Skeletal muscle satellite cell (primary cell): ENCODE data around the gene PCAT6. TPM values are rescaled to one million over a fixed set of nuclear protein-coding genes. Genes with fewer than 3 reads are reported as not detected.
A peak's percentile ranks its signal among the peaks of the same experiment; 100 is the strongest.
"Not testable (repeated sequence)": the region's sequence is repeated elsewhere in the genome, so short reads cannot be mapped to it uniquely, and the experiment has no call there.

Source experiments
- H3K27me3 ChIP-seq: 2 replicates; pipeline ENCODE4 v1.7.0; 2013; ENCODE audit warnings: low read length; ENCODE audit not compliant: control insufficient read depth, insufficient read depth
- H3K36me3 ChIP-seq: 2 replicates; pipeline ENCODE4 v1.7.0; 2013; ENCODE audit warnings: mild to moderate bottlenecking, control low read depth, low read length; ENCODE audit not compliant: insufficient read depth
- H3K4me1 ChIP-seq: 2 replicates; pipeline ENCODE4 v1.7.0; 2013; ENCODE audit warnings: low read length; ENCODE audit not compliant: control insufficient read depth, insufficient read depth
- H3K4me2 ChIP-seq: 2 replicates; pipeline ENCODE4 v1.7.0; 2013; ENCODE audit warnings: mild to moderate bottlenecking, low read length
- H3K4me3 ChIP-seq: 2 replicates; pipeline ENCODE4 v1.7.0; 2013; ENCODE audit warnings: low read length
- H3K9ac ChIP-seq: 2 replicates; pipeline ENCODE4 v1.7.0; 2013; ENCODE audit warnings: mild to moderate bottlenecking, low read depth, low read length, moderate library complexity
- H3K9me3 ChIP-seq: replicated peaks from 2 replicates; pipeline ENCODE4 v1.7.0; 2013; ENCODE audit warnings: mild to moderate bottlenecking, control low read depth, low read length
- total RNA-seq: library from RNA; depleted of rRNA; stranded (reverse); fragments of >200 nt; gene quantifications from 2 replicates; pipeline ENCODE4 v1.2.3, GENCODE V29; 2012; rRNA removed

The PCAT6 gene
- total RNA-seq = 0.22 TPM in 1 of 2 replicates, not detected in the other

GRCh38 chr1:202810615-202811295 is at the start of gene PCAT6:
TSS of gene PCAT6 (plus strand) at chr1:202810954.
- peaks cover 21% of the 10 kb centered on the region for H3K27me3 ChIP-seq
- peak within 1 kb of the TSS; percentile 75 for H3K4me3 ChIP-seq
- H3K4me2 ChIP-seq = peak within 1 kb of the TSS; percentile 100

GRCh38 chr1:202762019-202762418 is 48.7 kb upstream of the PCAT6 start:
- no peaks in the 10 kb centered on the region for H3K9me3 ChIP-seq
- no peak overlapping the region for H3K9ac ChIP-seq
- no peaks in the 10 kb centered on the region for H3K27me3 ChIP-seq
- H3K36me3 ChIP-seq = peaks cover 83% of the 10 kb centered on the region
- no peaks in the 10 kb centered on the region for H3K4me1 ChIP-seq
- no peak overlapping the region for H3K4me3 ChIP-seq
- no peak overlapping the region for H3K4me2 ChIP-seq

More at GRCh38 chr1:202810615-202811295, at the start of gene PCAT6:
- Histone ChIP-seq H3K9me3 (no peaks in the 10 kb centered on the region), H3K9ac (peak within 1 kb of the TSS; percentile 83), H3K36me3 (no peaks in the 10 kb centered on the region), H3K4me1 (peaks cover 15% of the 10 kb centered on the region)

- no peak overlapping the region for H3K9ac ChIP-seq
- H3K4me1 ChIP-seq = no peaks in the 10 kb centered on the region
- no peak overlapping the region for H3K4me3 ChIP-seq
- no peaks in the 10 kb centered on the region for H3K9me3 ChIP-seq
- peaks cover 67% of the 10 kb centered on the region for H3K36me3 ChIP-seq
- no peak overlapping the region for H3K4me2 ChIP-seq
- H3K27me3 ChIP-seq = no peaks in the 10 kb centered on the region
These were observed 45.0 kb upstream of the PCAT6 start for GRCh38 chr1:202765721-202766120.

GRCh38 chr1:202770135-202770534 is 40.6 kb upstream of the PCAT6 start:
- no peak overlapping the region for H3K9ac ChIP-seq

GRCh38 chr1:202781180-202781579 is 29.6 kb upstream of the PCAT6 start:
- Histone ChIP-seq H3K9ac (no peak overlapping the region), H3K4me3 (no peak overlapping the region), H3K4me2 (no peak overlapping the region), H3K4me1 (no peaks in the 10 kb centered on the region), H3K36me3 (peaks cover under 1% of the 10 kb centered on the region), H3K9me3 (no peaks in the 10 kb centered on the region), H3K27me3 (no peaks in the 10 kb centered on the region)

More at GRCh38 chr1:202770135-202770534, 40.6 kb upstream of the PCAT6 start:
- H3K4me3 ChIP-seq = no peak overlapping the region
- H3K4me1 ChIP-seq = no peaks in the 10 kb centered on the region
- H3K9me3 ChIP-seq = no peaks in the 10 kb centered on the region
- H3K36me3 ChIP-seq = peaks cover 66% of the 10 kb centered on the region
- H3K27me3 ChIP-seq = no peaks in the 10 kb centered on the region
- H3K4me2 ChIP-seq = no peak overlapping the region

DNA sequence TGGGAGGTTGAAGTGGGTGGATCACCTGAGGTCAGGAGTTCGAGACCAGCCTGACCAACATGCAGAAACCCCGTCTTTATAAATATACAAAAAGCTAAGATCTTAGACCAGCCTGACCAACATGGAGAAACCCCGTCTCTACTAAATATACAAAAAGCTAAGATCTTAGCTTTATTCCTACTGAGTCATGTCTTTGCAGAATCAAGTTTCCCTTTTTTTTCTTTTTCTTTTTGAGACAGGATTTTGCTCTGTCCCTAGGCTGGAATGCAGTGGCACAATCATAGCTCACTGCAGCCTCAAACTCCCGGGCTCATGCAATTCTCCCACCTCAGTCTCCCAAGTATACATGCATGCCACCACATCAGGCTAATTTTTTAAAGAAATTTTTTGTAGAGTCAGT is 23.9 kb upstream of the PCAT6 start:
- Histone ChIP-seq H3K9me3 (no peaks in the 10 kb centered on the region), H3K4me3 (no peak overlapping the region), H3K4me1 (no peaks in the 10 kb centered on the region), H3K27me3 (no peaks in the 10 kb centered on the region), H3K36me3 (peaks cover 2% of the 10 kb centered on the region), H3K9ac (no peak overlapping the region), H3K4me2 (no peak overlapping the region)

DNA sequence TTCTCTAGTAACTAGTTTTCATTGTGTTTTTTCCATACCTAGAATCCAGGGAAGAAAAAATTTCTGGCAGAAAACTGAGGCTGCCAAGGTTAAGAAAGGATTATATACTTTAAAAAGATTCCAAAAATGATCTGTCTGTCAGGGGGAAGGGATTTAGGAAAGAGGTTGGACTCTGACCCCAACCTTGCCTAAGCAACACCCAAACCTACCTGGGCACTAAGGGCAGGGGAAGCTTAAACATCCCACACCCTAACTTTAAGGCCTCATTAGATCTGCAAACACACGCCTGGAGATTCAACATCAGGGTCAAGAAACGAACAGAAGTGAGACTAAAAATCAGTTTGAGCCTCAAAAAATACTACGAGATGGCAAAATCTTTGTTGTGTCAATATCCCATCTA is 22.0 kb upstream of the PCAT6 start:
- H3K36me3 ChIP-seq = peaks cover 2% of the 10 kb centered on the region
- H3K4me3 ChIP-seq = no peak overlapping the region
- H3K4me2 ChIP-seq = no peak overlapping the region
- H3K27me3 ChIP-seq = no peaks in the 10 kb centered on the region
- H3K9me3 ChIP-seq = no peaks in the 10 kb centered on the region
- no peaks in the 10 kb centered on the region for H3K4me1 ChIP-seq
- no peak overlapping the region for H3K9ac ChIP-seq

- no peaks in the 10 kb centered on the region for H3K9me3 ChIP-seq
These were observed 19.5 kb upstream of the PCAT6 start for GRCh38 chr1:202791077-202791747.

GRCh38 chr1:202794051-202794740 is 16.6 kb upstream of the PCAT6 start:
- Histone ChIP-seq H3K9me3 (no peaks in the 10 kb centered on the region), H3K4me1 (no peaks in the 10 kb centered on the region), H3K4me2 (no peak overlapping the region), H3K36me3 (peaks cover 13% of the 10 kb centered on the region), H3K9ac (no peak overlapping the region), H3K27me3 (no peaks in the 10 kb centered on the region), H3K4me3 (no peak overlapping the region)

More at GRCh38 chr1:202791077-202791747, 19.5 kb upstream of the PCAT6 start:
- Histone ChIP-seq H3K4me3 (no peak overlapping the region), H3K36me3 (peaks cover 6% of the 10 kb centered on the region), H3K4me1 (no peaks in the 10 kb centered on the region), H3K27me3 (no peaks in the 10 kb centered on the region), H3K9ac (no peak overlapping the region), H3K4me2 (no peak overlapping the region)

- not testable (repeated sequence) for H3K9ac ChIP-seq, H3K4me1 ChIP-seq, H3K4me2 ChIP-seq, H3K9me3 ChIP-seq, H3K27me3 ChIP-seq, H3K4me3 ChIP-seq
- peaks cover 13% of the 10 kb centered on the region for H3K36me3 ChIP-seq
These were observed 15.8 kb upstream of the PCAT6 start for GRCh38 chr1:202794931-202795330.

DNA sequence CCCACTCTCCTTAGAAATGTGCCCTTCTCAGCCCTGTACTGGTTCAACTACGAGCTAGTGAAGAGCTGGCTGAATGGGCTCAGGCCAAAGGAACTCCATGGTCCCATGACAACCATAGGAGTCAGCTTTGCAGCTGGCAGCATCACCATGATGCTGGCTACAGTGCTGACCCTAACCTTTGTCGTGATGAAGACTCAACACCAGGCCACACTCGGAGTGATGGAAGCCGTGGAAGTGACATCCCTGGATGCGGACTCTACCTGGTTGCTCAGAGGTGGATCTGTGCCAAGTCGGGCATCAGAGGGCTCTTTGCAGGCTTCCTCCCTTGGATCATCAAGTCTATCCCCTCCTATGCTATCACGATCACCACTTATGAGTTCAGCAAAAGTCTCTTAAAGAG is 14.1 kb upstream of the PCAT6 start:
- Histone ChIP-seq H3K4me1 (no peaks in the 10 kb centered on the region), H3K36me3 (peaks cover 10% of the 10 kb centered on the region), H3K4me3 (no peak overlapping the region), H3K27me3 (no peaks in the 10 kb centered on the region), H3K4me2 (no peak overlapping the region), H3K9me3 (no peaks in the 10 kb centered on the region), H3K9ac (no peak overlapping the region)
